ENCODE measurements around the gene PRRC2B.

PRRC2B gene

DNA sequence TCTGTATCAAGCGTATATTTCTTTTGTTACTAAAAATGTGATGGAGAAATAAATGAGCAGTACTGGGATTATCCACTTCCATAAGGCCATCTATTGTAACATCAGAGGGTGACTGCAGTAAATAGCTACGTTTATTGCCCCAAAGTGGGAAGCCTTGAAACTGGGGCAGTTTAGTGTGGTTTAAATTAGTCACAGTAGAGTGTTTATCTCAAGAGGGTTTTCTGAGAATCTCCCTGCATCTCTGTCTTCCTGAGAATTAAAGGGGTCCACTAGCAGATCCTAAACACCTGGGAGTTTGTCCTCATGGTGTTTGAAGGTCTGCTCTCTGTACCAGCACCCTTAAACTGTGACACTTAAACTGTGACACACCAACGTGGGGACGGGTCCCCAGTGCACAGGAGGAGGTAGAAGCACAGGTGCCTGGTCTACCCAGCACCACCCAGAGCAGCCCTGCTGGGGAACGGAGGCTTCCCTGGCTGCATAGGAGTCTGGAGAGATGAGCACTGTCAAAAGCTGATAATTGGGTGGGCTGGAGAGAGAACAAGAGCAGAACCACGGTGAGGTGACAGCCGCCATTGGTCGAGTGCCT is 25.2 kb downstream of the PRRC2B start:
- Histone ChIP-seq H3K9me3 (no peaks in the 10 kb centered on the region), H3K36me3 (peaks cover 8% of the 10 kb centered on the region), H3K27me3 (no peaks in the 10 kb centered on the region), H3K4me3 (ENCODE audit: low read depth in 1 of 2, low read length in 1 of 2) (no peak overlapping the region), H3K4me1 (ENCODE audit: control insufficient read depth in 1 of 2, insufficient read depth in 1 of 2, low read depth in 1 of 2, low read length in 1 of 2) (peaks cover 11 to 14% of the 10 kb centered on the region in 2 experiments), H3K27ac (peak overlapping the region; percentile 7)
- TF ChIP-seq, protein P1, sequence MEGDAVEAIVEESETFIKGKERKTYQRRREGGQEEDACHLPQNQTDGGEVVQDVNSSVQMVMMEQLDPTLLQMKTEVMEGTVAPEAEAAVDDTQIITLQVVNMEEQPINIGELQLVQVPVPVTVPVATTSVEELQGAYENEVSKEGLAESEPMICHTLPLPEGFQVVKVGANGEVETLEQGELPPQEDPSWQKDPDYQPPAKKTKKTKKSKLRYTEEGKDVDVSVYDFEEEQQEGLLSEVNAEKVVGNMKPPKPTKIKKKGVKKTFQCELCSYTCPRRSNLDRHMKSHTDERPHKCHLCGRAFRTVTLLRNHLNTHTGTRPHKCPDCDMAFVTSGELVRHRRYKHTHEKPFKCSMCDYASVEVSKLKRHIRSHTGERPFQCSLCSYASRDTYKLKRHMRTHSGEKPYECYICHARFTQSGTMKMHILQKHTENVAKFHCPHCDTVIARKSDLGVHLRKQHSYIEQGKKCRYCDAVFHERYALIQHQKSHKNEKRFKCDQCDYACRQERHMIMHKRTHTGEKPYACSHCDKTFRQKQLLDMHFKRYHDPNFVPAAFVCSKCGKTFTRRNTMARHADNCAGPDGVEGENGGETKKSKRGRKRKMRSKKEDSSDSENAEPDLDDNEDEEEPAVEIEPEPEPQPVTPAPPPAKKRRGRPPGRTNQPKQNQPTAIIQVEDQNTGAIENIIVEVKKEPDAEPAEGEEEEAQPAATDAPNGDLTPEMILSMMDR (IDR thresholded peaks at IDR 0.05), result no peak

DNA sequence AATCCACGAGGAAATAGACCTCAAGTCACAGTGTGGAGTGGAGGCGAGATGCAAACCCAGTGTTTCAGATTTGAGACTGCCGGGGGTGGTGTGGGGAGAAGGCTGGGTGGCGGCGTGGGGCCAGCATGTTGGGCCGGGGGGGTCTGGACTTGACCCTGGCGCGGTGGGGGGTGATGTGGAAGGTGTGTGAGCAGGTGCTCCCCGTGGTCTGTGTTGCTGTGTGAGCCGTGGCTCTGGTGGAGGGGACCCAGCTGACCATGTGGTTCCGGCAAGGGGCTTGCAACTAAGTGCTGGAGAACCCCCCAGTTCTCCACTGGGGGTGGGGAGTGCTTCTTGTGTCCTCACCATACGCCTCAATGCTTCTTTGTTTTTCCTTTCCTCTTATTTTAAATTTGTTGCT is 25.8 kb downstream of the PRRC2B start:
- Histone ChIP-seq H3K4me1 (ENCODE audit: control insufficient read depth in 1 of 2, insufficient read depth in 1 of 2, low read depth in 1 of 2, low read length in 1 of 2) (peaks cover 11 to 14% of the 10 kb centered on the region in 2 experiments), H3K9me3 (no peaks in the 10 kb centered on the region), H3K4me3 (ENCODE audit: low read depth in 1 of 2, low read length in 1 of 2) (no peak overlapping the region), H3K27me3 (no peaks in the 10 kb centered on the region), H3K27ac (no peak overlapping the region), H3K36me3 (peaks cover 8% of the 10 kb centered on the region)
- TF ChIP-seq, protein P1 (IDR thresholded peaks at IDR 0.05), result no peak

DNA sequence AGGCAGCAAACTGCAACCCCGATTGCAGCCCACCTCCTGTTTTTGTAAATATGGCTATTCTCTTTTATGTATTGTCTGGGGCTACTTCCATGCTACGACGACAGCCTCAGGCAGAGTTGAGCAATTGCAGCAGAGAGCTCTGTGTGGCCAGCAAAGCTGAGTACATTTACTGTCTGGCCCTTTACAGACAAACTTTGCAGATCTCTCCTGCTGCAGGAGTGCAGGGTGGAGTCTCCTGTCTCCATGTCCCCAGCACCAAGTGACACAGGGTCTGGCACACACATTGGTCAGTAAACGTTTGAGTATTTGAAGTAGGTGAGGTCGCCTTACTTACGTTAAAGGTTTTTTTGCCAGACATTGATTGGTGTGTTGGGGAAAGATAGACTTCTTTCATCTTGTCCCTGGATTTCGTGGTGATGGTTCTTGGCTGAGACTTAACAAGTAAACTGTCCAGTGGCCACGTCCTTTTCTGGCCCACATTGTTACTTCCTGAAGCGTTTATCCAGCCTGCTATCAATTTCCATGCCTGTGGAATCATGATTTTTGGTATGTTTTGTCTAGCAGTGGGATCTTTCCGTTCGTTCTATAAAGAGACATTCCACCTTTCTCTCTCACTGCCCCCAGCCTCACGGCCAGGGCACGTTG is 27.2 kb downstream of the PRRC2B start:
- Histone ChIP-seq H3K27ac (peak overlapping the region; percentile 36), H3K4me3 (ENCODE audit: low read depth in 1 of 2, low read length in 1 of 2) (no peak overlapping the region), H3K9me3 (no peaks in the 10 kb centered on the region), H3K4me1 (ENCODE audit: control insufficient read depth in 1 of 2, insufficient read depth in 1 of 2, low read depth in 1 of 2, low read length in 1 of 2) (peaks cover 11 to 14% of the 10 kb centered on the region in 2 experiments), H3K27me3 (no peaks in the 10 kb centered on the region), H3K36me3 (peaks cover 8% of the 10 kb centered on the region)
- TF ChIP-seq, protein P1 (IDR thresholded peaks at IDR 0.05), result no peak

DNA sequence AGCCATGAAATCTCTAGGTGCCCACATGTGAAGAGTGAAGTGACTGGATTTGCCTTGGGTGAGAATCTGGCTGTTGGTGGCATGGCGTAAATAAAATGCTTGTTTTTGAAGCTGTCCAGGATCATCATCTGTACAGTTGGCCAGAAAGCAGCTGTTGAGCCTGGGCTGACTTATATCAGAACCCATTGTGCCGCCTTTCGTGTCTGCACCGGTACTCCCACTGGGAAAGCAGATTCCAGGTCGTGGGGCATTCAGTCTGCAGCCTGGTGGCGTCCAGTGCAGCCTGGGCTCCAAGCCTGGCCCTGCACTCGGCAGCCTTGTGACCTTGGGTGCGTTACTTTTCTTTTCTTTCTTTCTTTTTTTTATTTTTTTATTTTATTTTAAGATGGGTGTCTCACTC is 27.8 kb downstream of the PRRC2B start:
- Histone ChIP-seq H3K27ac (no peak overlapping the region), H3K36me3 (peaks cover 8% of the 10 kb centered on the region), H3K9me3 (no peaks in the 10 kb centered on the region), H3K4me1 (ENCODE audit: control insufficient read depth in 1 of 2, insufficient read depth in 1 of 2, low read depth in 1 of 2, low read length in 1 of 2) (peaks cover 11 to 14% of the 10 kb centered on the region in 2 experiments), H3K4me3 (ENCODE audit: low read depth in 1 of 2, low read length in 1 of 2) (no peak overlapping the region), H3K27me3 (no peaks in the 10 kb centered on the region)
- TF ChIP-seq, protein P1 (IDR thresholded peaks at IDR 0.05), result no peak

DNA sequence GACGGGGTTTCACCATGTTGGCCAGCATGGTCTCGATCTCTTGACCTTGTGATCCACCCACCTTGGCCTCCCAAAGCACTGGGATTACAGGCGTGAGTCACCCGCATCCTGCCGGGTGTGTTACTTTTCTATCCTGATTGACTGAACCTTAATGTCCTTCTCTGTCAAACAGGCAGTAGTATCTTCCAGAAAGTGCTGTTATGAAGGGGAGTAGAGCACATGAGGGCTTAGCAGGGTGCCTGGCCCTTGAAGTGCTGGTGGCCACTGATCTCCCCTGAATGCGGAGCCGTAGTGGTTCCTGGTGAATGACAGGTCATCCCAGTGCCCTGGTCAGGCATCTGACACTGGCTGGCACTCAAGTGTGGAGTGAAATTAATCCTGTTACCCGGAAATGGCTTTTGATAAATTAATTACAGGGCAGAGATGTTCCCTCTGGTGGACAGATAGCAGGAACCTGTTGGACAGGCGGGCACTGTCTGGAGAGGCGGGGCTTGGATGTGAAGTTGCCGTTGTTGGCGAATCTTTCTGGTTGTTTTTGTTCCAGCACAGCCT is 28.4 kb downstream of the PRRC2B start:
- Histone ChIP-seq H3K27me3 (no peaks in the 10 kb centered on the region), H3K9me3 (no peaks in the 10 kb centered on the region), H3K4me3 (ENCODE audit: low read depth in 1 of 2, low read length in 1 of 2) (no peak overlapping the region), H3K4me1 (ENCODE audit: control insufficient read depth in 1 of 2, insufficient read depth in 1 of 2, low read depth in 1 of 2, low read length in 1 of 2) (peaks cover 11 to 14% of the 10 kb centered on the region in 2 experiments), H3K36me3 (peaks cover 8% of the 10 kb centered on the region), H3K27ac (no peak overlapping the region)
- TF ChIP-seq, protein P1 (IDR thresholded peaks at IDR 0.05), result no peak

All from neutrophil (primary cell).